Measurements from ENCODE around the gene KRTAP10-12.

The KRTAP10-12 gene

DNA sequence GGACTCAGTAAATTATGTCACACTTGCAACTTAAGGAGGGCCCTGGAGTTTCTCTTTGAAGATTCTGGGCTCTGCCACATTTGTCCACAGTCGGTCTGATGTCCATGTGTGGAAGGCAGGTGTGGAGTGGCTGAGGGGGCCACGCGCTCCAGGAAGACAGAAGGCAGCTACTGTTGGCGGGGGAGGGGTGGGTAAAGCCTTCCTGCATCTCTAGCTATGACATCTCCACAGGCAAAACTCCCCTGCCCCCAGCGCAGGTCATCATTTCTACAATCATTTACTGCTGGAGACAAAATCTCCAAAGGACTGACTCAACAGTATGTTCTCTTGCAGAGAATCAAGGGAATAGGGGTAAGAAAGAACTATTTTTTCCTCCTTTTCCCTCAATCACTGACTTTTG is 25.8 kb downstream of the KRTAP10-12 start:
- H3K27ac ChIP-seq (ENCODE audit: low read length), result no peak overlapping the region
- TF ChIP-seq, protein P1, sequence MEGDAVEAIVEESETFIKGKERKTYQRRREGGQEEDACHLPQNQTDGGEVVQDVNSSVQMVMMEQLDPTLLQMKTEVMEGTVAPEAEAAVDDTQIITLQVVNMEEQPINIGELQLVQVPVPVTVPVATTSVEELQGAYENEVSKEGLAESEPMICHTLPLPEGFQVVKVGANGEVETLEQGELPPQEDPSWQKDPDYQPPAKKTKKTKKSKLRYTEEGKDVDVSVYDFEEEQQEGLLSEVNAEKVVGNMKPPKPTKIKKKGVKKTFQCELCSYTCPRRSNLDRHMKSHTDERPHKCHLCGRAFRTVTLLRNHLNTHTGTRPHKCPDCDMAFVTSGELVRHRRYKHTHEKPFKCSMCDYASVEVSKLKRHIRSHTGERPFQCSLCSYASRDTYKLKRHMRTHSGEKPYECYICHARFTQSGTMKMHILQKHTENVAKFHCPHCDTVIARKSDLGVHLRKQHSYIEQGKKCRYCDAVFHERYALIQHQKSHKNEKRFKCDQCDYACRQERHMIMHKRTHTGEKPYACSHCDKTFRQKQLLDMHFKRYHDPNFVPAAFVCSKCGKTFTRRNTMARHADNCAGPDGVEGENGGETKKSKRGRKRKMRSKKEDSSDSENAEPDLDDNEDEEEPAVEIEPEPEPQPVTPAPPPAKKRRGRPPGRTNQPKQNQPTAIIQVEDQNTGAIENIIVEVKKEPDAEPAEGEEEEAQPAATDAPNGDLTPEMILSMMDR (IDR thresholded peaks at IDR 0.05; ENCODE audit: low read length), result no peak
- TF ChIP-seq EZH2phosphoT487 (IDR thresholded peaks at IDR 0.05; ENCODE audit: low read length), result no peak; the same call in 1 of the 2 replicates
- TF ChIP-seq EZH2 (optimal IDR thresholded peaks at IDR 0.05; ENCODE audit: low read depth, low read length), result peak; percentile 18
- no peaks in the 10 kb centered on the region for H3K4me1 ChIP-seq (ENCODE audit: low read length)
- no peaks in the 10 kb centered on the region for H3K79me2 ChIP-seq (ENCODE audit: low read length)
- no peaks in the 10 kb centered on the region for H3K36me3 ChIP-seq (replicated peaks; ENCODE audit: insufficient read depth, low read length)
- H2AFZ ChIP-seq (ENCODE audit: low read length), result no peak overlapping the region
- H4K20me1 ChIP-seq (ENCODE audit: insufficient read depth, low read length), result no peaks in the 10 kb centered on the region
- H3F3A ChIP-seq (ENCODE audit: insufficient read depth, low read length), result no peaks in the 10 kb centered on the region
- peaks cover 98% of the 10 kb centered on the region for H3K27me3 ChIP-seq (replicated peaks; ENCODE audit: insufficient read depth, low read length)
- no peak overlapping the region for H3K4me2 ChIP-seq (ENCODE audit: low read depth, low read length)
- no peak for DNase-seq
- no peaks in the 10 kb centered on the region for H3K9me2 ChIP-seq (replicated peaks; ENCODE audit: insufficient read depth, low read length)
- H3K9me3 ChIP-seq (replicated peaks; ENCODE audit: insufficient read depth, low read length), result no peaks in the 10 kb centered on the region
- no peak overlapping the region for H3K4me3 ChIP-seq (ENCODE audit: low read length)
- H3K9ac ChIP-seq (ENCODE audit: low read length), result no peak overlapping the region

DNA sequence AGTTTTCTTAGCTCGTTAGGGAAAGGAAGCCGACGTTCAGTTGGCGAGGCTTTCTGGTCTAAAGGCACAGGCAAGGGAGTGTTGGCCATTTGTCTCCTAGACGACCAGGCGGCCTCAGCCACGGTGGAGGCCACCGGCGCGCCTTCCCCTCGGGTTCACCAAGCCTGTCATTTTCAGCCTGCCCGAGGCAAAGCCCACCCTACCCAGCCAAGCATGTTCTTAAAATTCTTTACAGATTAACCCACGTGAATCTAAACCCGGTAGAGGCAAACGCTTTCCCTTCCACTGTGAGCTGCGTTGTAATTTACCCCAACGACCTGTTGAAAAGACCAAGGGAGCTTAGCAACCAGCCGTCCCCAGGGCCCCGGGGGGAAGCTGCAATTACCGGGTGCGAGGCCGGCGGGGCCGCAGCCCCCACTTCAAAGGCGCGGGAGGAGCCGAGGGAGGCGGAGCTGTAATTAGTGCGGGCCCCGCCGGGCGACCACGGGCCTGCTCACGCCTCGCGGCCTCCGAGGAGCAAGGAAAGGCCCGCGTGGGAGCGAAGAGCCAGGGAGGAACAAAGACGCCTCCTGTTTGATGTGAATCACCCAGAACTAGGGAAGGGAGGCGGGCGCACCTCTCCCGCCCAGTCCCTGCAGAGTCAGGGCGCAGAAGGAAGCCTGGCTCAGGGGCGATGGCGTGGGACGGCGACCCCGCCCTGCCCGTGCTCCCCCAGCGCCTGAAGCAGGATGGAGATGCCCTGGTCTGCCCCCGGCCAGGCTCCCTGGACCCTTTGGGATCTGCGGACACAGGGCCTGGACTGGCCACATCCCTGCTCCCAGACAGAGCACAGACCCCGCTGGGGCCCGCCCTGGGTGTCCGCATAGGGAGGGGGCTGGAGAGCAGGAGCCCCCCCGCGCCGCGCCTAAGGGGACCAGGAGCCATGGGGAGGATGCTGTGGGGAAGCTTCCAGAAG is 26.5 kb downstream of the KRTAP10-12 start:
- H2AFZ ChIP-seq (ENCODE audit: low read length), result no peak overlapping the region
- H3K4me2 ChIP-seq (ENCODE audit: low read depth, low read length), result no peak overlapping the region
- no peak overlapping the region for H3K9ac ChIP-seq (ENCODE audit: low read length)
- TF ChIP-seq, protein P1 (IDR thresholded peaks at IDR 0.05; ENCODE audit: low read length), result no peak
- TF ChIP-seq EZH2 (optimal IDR thresholded peaks at IDR 0.05; ENCODE audit: low read depth, low read length) (no peak), EZH2phosphoT487 (IDR thresholded peaks at IDR 0.05; ENCODE audit: low read length) (no peak)
- H3F3A ChIP-seq (ENCODE audit: insufficient read depth, low read length), result no peaks in the 10 kb centered on the region
- H3K4me1 ChIP-seq (ENCODE audit: low read length), result no peaks in the 10 kb centered on the region
- no peak overlapping the region for H3K4me3 ChIP-seq (ENCODE audit: low read length)
- peaks cover 98% of the 10 kb centered on the region for H3K27me3 ChIP-seq (replicated peaks; ENCODE audit: insufficient read depth, low read length)
- H3K36me3 ChIP-seq (replicated peaks; ENCODE audit: insufficient read depth, low read length), result no peaks in the 10 kb centered on the region
- no peaks in the 10 kb centered on the region for H3K9me2 ChIP-seq (replicated peaks; ENCODE audit: insufficient read depth, low read length)
- no peak for DNase-seq
- no peaks in the 10 kb centered on the region for H3K79me2 ChIP-seq (ENCODE audit: low read length)
- no peak overlapping the region for H3K27ac ChIP-seq (ENCODE audit: low read length)
- H3K9me3 ChIP-seq (replicated peaks; ENCODE audit: insufficient read depth, low read length), result no peaks in the 10 kb centered on the region
- H4K20me1 ChIP-seq (ENCODE audit: insufficient read depth, low read length), result no peaks in the 10 kb centered on the region

DNA sequence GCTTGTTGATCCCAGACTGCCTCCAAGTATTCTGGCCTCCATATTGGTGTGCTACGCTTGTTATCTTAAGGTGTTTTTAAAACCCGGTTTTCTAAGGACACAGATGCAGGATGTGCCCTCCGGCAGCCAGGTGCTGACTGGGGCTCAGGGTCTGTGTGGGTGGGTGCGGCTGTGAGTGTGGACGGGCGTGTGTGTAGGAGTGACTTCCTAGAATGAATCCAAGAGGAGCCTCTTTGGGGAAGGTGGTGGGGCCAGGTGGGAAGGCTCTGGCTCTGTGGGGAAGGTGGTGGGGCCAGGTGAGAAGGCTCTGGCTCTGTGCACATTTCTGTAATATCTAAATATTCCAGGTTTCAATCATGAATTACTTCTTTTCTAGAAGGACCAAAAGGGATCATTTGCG is 27.2 kb downstream of the KRTAP10-12 start:
- Histone ChIP-seq H4K20me1 (ENCODE audit: insufficient read depth, low read length) (no peaks in the 10 kb centered on the region), H3K9me3 (replicated peaks; ENCODE audit: insufficient read depth, low read length) (no peaks in the 10 kb centered on the region), H3K9me2 (replicated peaks; ENCODE audit: insufficient read depth, low read length) (no peaks in the 10 kb centered on the region), H3K4me3 (ENCODE audit: low read length) (no peak overlapping the region), H2AFZ (ENCODE audit: low read length) (no peak overlapping the region), H3K27me3 (replicated peaks; ENCODE audit: insufficient read depth, low read length) (peaks cover 98% of the 10 kb centered on the region), H3K79me2 (ENCODE audit: low read length) (no peaks in the 10 kb centered on the region), H3K9ac (ENCODE audit: low read length) (no peak overlapping the region), H3K36me3 (replicated peaks; ENCODE audit: insufficient read depth, low read length) (no peaks in the 10 kb centered on the region), H3K4me2 (ENCODE audit: low read depth, low read length) (no peak overlapping the region), H3K4me1 (ENCODE audit: low read length) (no peaks in the 10 kb centered on the region), H3K27ac (ENCODE audit: low read length) (no peak overlapping the region), H3F3A (ENCODE audit: insufficient read depth, low read length) (no peaks in the 10 kb centered on the region)
- no peak for DNase-seq
- TF ChIP-seq, protein P1 (IDR thresholded peaks at IDR 0.05; ENCODE audit: low read length), result no peak
- no peak; the same call in 1 of the 2 replicates for TF ChIP-seq EZH2phosphoT487 (IDR thresholded peaks at IDR 0.05; ENCODE audit: low read length)
- TF ChIP-seq EZH2 (optimal IDR thresholded peaks at IDR 0.05; ENCODE audit: low read depth, low read length), result no peak
